C4-2B (cell line): ENCODE data around the gene SLC6A17.

Experiments
- H3K27ac ChIP-seq: fragments of 450-650 bp; 2 replicates; pipeline ENCODE4 v1.5.1; 2017
- CTCF ChIP-seq: fragments of 450-650 bp; conservative IDR thresholded peaks from 2 replicates; pipeline ENCODE4 v1.5.1; 2017; ENCODE audit warnings: mild to moderate bottlenecking
- ZFX ChIP-seq: fragments of 450-650 bp; IDR thresholded peaks from 2 replicates; pipeline ENCODE4 v1.6.1; 2017

Gene SLC6A17

DNA sequence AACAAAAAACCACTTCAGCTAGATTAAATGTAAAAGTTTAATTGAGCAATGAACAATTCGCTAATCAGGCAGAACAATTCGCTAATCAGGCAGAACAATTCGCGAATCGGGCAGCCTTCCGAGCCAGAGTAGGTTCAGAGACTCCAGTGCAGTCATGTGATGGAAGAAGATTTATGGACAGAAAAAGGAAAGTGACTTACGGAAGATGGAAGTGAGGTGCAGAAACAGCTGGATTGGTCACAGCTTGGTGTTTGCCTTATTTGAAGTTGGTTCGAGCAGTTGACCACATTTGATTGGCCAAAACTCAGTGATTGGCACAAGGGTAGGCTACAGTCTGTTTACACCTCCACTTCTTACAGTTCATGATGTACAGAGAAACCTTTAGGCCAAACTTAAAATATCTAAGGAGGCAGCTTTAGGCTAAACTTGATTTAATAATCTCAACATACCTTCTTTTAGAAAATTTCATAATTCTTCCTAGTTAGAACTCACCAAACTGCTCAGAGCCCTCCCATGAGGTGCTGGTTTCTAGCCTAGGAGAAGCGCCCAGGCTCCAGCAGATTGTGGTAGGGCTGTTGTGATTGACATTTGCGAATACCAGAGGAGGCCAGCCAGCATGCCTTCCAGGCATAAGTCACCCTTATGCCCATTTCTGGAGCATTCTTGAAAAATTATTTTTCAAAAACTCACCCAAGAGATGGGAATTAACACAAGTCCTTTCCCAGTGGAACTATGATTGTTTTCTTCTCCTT lies 37.0 kb downstream of the SLC6A17 start:
- no peak overlapping the region for H3K27ac ChIP-seq
- TF ChIP-seq ZFX (no peak), CTCF (no peak)

DNA sequence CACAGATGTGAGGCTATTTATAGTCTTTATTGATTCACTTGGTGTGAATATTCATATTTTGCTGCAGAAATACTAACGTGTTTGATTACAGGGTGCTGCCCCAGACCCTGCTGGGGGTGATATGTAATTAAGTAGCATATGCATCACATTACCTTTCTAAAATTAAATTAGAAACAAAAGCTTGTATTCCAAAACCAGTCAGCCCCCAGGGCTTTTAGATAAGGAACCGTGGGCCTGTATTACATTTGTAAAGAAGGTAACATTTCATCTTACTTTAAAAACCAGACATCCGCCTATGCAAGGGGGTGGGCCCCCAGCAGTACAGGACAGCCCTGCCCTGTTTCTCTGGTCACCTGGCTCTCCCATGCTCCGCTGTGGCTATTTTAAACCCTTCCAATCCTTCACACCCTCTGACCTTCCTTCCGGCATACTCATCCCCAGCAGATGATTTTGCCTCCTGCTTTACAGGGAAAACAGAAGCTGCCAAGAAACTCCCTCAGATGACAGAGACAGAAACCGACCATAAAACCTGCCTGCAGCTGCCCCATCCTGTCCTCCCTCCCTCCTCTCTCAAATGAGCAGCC lies 37.8 kb downstream of the SLC6A17 start:
- TF ChIP-seq ZFX: no peak
- no peak for TF ChIP-seq CTCF
- H3K27ac ChIP-seq: no peak overlapping the region

DNA sequence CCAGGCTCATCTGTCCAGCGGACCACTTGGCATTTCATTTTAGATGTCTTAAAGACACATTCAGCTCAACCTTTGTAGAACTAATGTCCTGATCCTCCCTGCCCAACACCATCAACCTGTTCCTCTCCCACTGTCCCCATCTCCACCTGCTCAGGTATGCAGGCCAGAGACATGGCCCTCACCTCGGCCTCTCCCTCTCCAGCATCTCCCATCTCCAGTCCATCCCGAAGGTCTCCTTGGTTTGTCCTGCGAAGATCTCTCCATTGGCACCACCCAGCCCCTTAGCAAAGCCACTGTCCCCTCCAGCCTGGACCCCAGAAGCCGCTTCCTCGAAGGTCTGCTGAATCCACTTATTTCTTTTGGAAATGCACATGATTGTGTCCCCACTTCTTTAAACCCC lies 38.9 kb downstream of the SLC6A17 start:
- no peak overlapping the region for H3K27ac ChIP-seq
- TF ChIP-seq ZFX: no peak
- TF ChIP-seq CTCF: no peak

DNA sequence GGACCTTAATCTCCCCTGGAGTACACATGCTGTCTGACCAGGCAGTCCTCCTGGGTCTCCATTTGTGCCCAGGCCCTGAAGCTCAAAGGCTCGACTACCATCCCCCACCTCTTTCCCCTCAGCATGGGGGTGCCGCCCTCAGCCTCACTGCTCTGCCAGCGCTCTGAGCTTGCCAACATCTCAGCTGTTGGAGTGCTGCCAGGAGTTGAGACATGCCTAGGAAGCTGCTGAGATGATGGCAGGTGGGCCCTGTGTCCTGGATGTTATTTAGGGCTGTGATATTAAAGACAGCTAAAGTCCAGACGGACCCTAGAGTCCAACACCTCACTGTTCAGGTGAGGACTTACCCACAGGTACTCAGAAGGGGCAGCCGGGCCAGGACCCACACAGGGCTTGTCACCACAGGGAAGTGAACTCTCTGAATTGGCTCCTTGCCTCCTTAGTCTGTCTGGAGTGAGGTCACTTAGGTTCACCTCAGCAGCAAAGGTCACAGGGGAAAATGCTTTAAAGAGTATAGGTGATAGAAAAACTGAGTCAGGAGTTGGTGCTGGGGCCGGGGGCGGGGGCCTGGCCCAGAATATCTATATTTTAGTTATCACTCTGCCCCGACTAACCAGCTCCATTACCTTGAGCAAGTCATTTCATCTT lies 40.1 kb downstream of the SLC6A17 start:
- TF ChIP-seq ZFX (no peak), CTCF (no peak)
- H3K27ac ChIP-seq: no peak overlapping the region

- no peak overlapping the region for H3K27ac ChIP-seq
- TF ChIP-seq ZFX: no peak
- no peak for TF ChIP-seq CTCF
Measured at GRCh38 chr1:110192541-110192940, 42.2 kb downstream of the SLC6A17 start.

- no peak for TF ChIP-seq CTCF
- TF ChIP-seq ZFX: no peak
- H3K27ac ChIP-seq: no peak overlapping the region
Measured at GRCh38 chr1:110195196-110195595, 44.9 kb downstream of the SLC6A17 start.
